HG02938 (cell line): Measurements from ENCODE around the gene ASXL2.
"Not testable (repeated sequence)": the region's sequence is repeated elsewhere in the genome, so short reads cannot be mapped to it uniquely, and the experiment has no call there.

ENCODE experiments used
- ATAC-seq: cut with Tn5 transposase; IDR thresholded peaks from one replicate; pipeline ENCODE4 v1.9.1; 2021; ENCODE audit warnings: mild to moderate bottlenecking, moderate library complexity; ENCODE audit not compliant: unreplicated experiment

The ASXL2 gene

GRCh38 chr2:25838152-25838756, 40.0 kb downstream of the ASXL2 start:
- no peak for ATAC-seq

- no peak for ATAC-seq
Observed at GRCh38 chr2:25835906-25836305, 42.4 kb downstream of the ASXL2 start.

GRCh38 chr2:25833566-25833965, 44.7 kb downstream of the ASXL2 start:
- no peak for ATAC-seq

GRCh38 chr2:25832897-25833296, 45.4 kb downstream of the ASXL2 start:
- no peak for ATAC-seq

GRCh38 chr2:25831746-25832449, 46.4 kb downstream of the ASXL2 start:
- ATAC-seq: no peak

GRCh38 chr2:25829828-25830227, 48.5 kb downstream of the ASXL2 start:
- no peak for ATAC-seq

- ATAC-seq: no peak
Observed at GRCh38 chr2:25829377-25829704, 48.9 kb downstream of the ASXL2 start.

GRCh38 chr2:25828532-25829376, 49.5 kb downstream of the ASXL2 start:
- not testable (repeated sequence) for ATAC-seq

- ATAC-seq: no peak
Observed at GRCh38 chr2:25825238-25825637, 53.0 kb downstream of the ASXL2 start.

GRCh38 chr2:25824718-25825117, 53.6 kb downstream of the ASXL2 start:
- ATAC-seq: no peak

GRCh38 chr2:25824216-25824615, 54.1 kb downstream of the ASXL2 start:
- ATAC-seq: no peak

- ATAC-seq: no peak
Observed at GRCh38 chr2:25822190-25823117, 55.8 kb downstream of the ASXL2 start.

GRCh38 chr2:25821225-25822056, 56.8 kb downstream of the ASXL2 start:
- ATAC-seq: no peak

- ATAC-seq: no peak
Observed at GRCh38 chr2:25819597-25820039, 58.7 kb downstream of the ASXL2 start.

- ATAC-seq: peak; percentile 56
Observed at GRCh38 chr2:25817630-25818029, 60.7 kb downstream of the ASXL2 start.

- ATAC-seq: no peak
Observed at GRCh38 chr2:25817006-25817405, 61.3 kb downstream of the ASXL2 start.

GRCh38 chr2:25816249-25816648, 62.0 kb downstream of the ASXL2 start:
- ATAC-seq: no peak

GRCh38 chr2:25814681-25815080, 63.6 kb downstream of the ASXL2 start:
- ATAC-seq: no peak

GRCh38 chr2:25810428-25810827, 67.9 kb downstream of the ASXL2 start:
- ATAC-seq: no peak

GRCh38 chr2:25809646-25810045, 68.6 kb downstream of the ASXL2 start:
- ATAC-seq: no peak
